Muscle of leg (tissue), 11 donors: ENCODE measurements around the gene TM4SF20. TPM values are rescaled to one million over a fixed set of nuclear protein-coding genes. Genes with fewer than 3 reads are reported as not detected.

Source experiments
- DNase-seq: peaks from one replicate; pipeline ENCODE4 v3.0.0; 2013
- H3K27ac ChIP-seq: one replicate; pipeline ENCODE4 v1.5.1; 2013; ENCODE audit warnings: mild to moderate bottlenecking, low read length, control low read depth
- H3K27me3 ChIP-seq: one replicate; pipeline ENCODE4 v1.6.1; 2013; ENCODE audit warnings: low read length; ENCODE audit not compliant: control insufficient read depth, insufficient read depth
- H3K36me3 ChIP-seq: one replicate; pipeline ENCODE4 v1.6.1; 2013; ENCODE audit warnings: low read length; ENCODE audit not compliant: control insufficient read depth, insufficient read depth
- H3K4me1 ChIP-seq: one replicate; pipeline ENCODE4 v1.6.1; 2013; ENCODE audit warnings: low read length; ENCODE audit not compliant: control insufficient read depth, insufficient read depth
- H3K4me3 ChIP-seq: one replicate; pipeline ENCODE4 v1.5.1; 2013; ENCODE audit warnings: low read length, control low read depth
- H3K9me3 ChIP-seq: replicated peaks from 2 replicates; pipeline ENCODE4 v1.6.1; 2013; ENCODE audit warnings: low read depth, low read length; ENCODE audit not compliant: control insufficient read depth
- WGBS: methylation state at CpG from one replicate; pipeline ENCODE4 v1.1.5; 2013; ENCODE audit warnings: missing lambda C conversion rate; ENCODE audit not compliant: insufficient coverage; 5-methylcytosine and 5-hydroxymethylcytosine counted together
- polyA plus RNA-seq, 8 donors: library from polyadenylated mRNA; unstranded; fragments of 120-200 nt; gene quantifications; one replicate each; pipeline versions ENCODE4 v1.2.1 to v1.2.3, GENCODE V29; 2013; ENCODE audit warnings: inconsistent platforms in 1 of 8, low replicate concordance in 1 of 8; ENCODE audit not compliant: insufficient read length in 8 of 8, insufficient read depth in 1 of 8
- total RNA-seq: library from RNA; stranded (reverse); fragments of 120-200 nt; gene quantifications from one replicate; pipeline ENCODE4 v1.2.4, GENCODE V29; 2013

TM4SF20 gene
- total and polyA plus RNA-seq, 9 donors = 0.07 to 1.6 (median 0.40) TPM; not detected in 6

GRCh38 chr2:227323818-227324217 lies 55.3 kb downstream of the TM4SF20 start:
- no peak overlapping the region for H3K4me3 ChIP-seq
- H3K9me3 ChIP-seq = no peaks in the 10 kb centered on the region
- DNase-seq = no peak
- H3K27me3 ChIP-seq = no peaks in the 10 kb centered on the region
- no peak overlapping the region for H3K27ac ChIP-seq
- H3K36me3 ChIP-seq = no peaks in the 10 kb centered on the region
- 83% methylated on average over 1 of the region's 4 CpGs for WGBS
- H3K4me1 ChIP-seq = peaks cover 5% of the 10 kb centered on the region

GRCh38 chr2:227322530-227323205 lies 56.4 kb downstream of the TM4SF20 start:
- Histone ChIP-seq H3K36me3 (no peaks in the 10 kb centered on the region), H3K27ac (no peak overlapping the region), H3K4me3 (no peak overlapping the region), H3K9me3 (no peaks in the 10 kb centered on the region), H3K4me1 (peaks cover 5% of the 10 kb centered on the region), H3K27me3 (no peaks in the 10 kb centered on the region)
- 96% methylated on average over 5 of the region's 5 CpGs for WGBS
- no peak for DNase-seq

GRCh38 chr2:227320305-227321094 lies 58.6 kb downstream of the TM4SF20 start:
- H3K27me3 ChIP-seq = no peaks in the 10 kb centered on the region
- DNase-seq = no peak
- WGBS = 88% methylated on average over 27 of the region's 33 CpGs

GRCh38 chr2:227317834-227318233 lies 61.3 kb downstream of the TM4SF20 start:
- H3K4me3 ChIP-seq = no peak overlapping the region
- H3K4me1 ChIP-seq = no peaks in the 10 kb centered on the region
- H3K27me3 ChIP-seq = no peaks in the 10 kb centered on the region
- H3K36me3 ChIP-seq = no peaks in the 10 kb centered on the region
- WGBS = no CpG with 5 or more reads among the region's 2 CpGs
- no peak for DNase-seq
- no peaks in the 10 kb centered on the region for H3K9me3 ChIP-seq
- no peak overlapping the region for H3K27ac ChIP-seq

More at GRCh38 chr2:227320305-227321094, 58.6 kb downstream of the TM4SF20 start:
- H3K36me3 ChIP-seq = no peaks in the 10 kb centered on the region
- no peak overlapping the region for H3K4me3 ChIP-seq
- H3K27ac ChIP-seq = no peak overlapping the region
- no peaks in the 10 kb centered on the region for H3K9me3 ChIP-seq
- H3K4me1 ChIP-seq = peaks cover 3% of the 10 kb centered on the region

GRCh38 chr2:227313310-227313709 lies 65.8 kb downstream of the TM4SF20 start:
- DNase-seq = no peak
- Histone ChIP-seq H3K9me3 (no peaks in the 10 kb centered on the region), H3K4me1 (no peaks in the 10 kb centered on the region), H3K27ac (no peak overlapping the region), H3K4me3 (no peak overlapping the region), H3K27me3 (no peaks in the 10 kb centered on the region), H3K36me3 (no peaks in the 10 kb centered on the region)
- WGBS = 60% methylated on average over 1 of the region's 1 CpG

GRCh38 chr2:227312579-227312978 lies 66.5 kb downstream of the TM4SF20 start:
- WGBS = no CpG with 5 or more reads among the region's 2 CpGs

More at GRCh38 chr2:227312579-227312978, 66.5 kb downstream of the TM4SF20 start:
- Histone ChIP-seq H3K27ac (no peak overlapping the region), H3K4me3 (no peak overlapping the region), H3K4me1 (no peaks in the 10 kb centered on the region), H3K9me3 (no peaks in the 10 kb centered on the region), H3K27me3 (no peaks in the 10 kb centered on the region), H3K36me3 (no peaks in the 10 kb centered on the region)
- DNase-seq = no peak

Other genes starting within 250 kb of the TM4SF20 start
- 0.13 TPM for gene COL4A4, start 215.1 kb downstream of the TM4SF20 start, total RNA-seq
- gene COL4A4, start 215.1 kb downstream of the TM4SF20 start, polyA plus RNA-seq = under 1 TPM; 0.03 to 0.31 (median 0.06) TPM
- under 0.01 TPM for gene COL4A3, start 214.7 kb downstream of the TM4SF20 start, total RNA-seq
- gene COL4A3, start 214.7 kb downstream of the TM4SF20 start, polyA plus RNA-seq = under 1 TPM in 3 of 8 donors, not detected in 5; 0.06 to 0.18 (median 0.10) TPM
- 65.0 TPM for gene MFF, start 54.1 kb downstream of the TM4SF20 start, total RNA-seq
- 10 to 100 TPM; 56.3 to 71.5 (median 66.8) TPM for gene MFF, start 54.1 kb downstream of the TM4SF20 start, polyA plus RNA-seq
- not detected for gene SCYGR1, start 8.6 kb upstream of the TM4SF20 start, total RNA-seq
- gene SCYGR1, start 8.6 kb upstream of the TM4SF20 start, polyA plus RNA-seq = not detected
- 32.7 TPM for gene AGFG1, start 92.8 kb upstream of the TM4SF20 start, total RNA-seq
- gene AGFG1, start 92.8 kb upstream of the TM4SF20 start, polyA plus RNA-seq = 10 to 100 TPM; 41.4 to 51.9 (median 47.6) TPM
- gene SCYGR2, start 219.6 kb upstream of the TM4SF20 start, total RNA-seq = not detected
- gene SCYGR2, start 219.6 kb upstream of the TM4SF20 start, polyA plus RNA-seq = not detected
- gene SCYGR3, start 235.5 kb upstream of the TM4SF20 start, total RNA-seq = not detected
- gene SCYGR3, start 235.5 kb upstream of the TM4SF20 start, polyA plus RNA-seq = not detected
- not detected for gene SCYGR4, start 238.2 kb upstream of the TM4SF20 start, total RNA-seq
- gene SCYGR4, start 238.2 kb upstream of the TM4SF20 start, polyA plus RNA-seq = not detected